HK-2 (cell line): ENCODE results near the gene LRRC2.
"Not testable (repeated sequence)": the region's sequence is repeated elsewhere in the genome, so short reads cannot be mapped to it uniquely, and the experiment has no call there.

Source experiments
- DNase-seq: peaks from one replicate; pipeline ENCODE4 v3.0.0-alpha.2; 2018; ENCODE audit not compliant: unreplicated experiment

The LRRC2 gene

DNA sequence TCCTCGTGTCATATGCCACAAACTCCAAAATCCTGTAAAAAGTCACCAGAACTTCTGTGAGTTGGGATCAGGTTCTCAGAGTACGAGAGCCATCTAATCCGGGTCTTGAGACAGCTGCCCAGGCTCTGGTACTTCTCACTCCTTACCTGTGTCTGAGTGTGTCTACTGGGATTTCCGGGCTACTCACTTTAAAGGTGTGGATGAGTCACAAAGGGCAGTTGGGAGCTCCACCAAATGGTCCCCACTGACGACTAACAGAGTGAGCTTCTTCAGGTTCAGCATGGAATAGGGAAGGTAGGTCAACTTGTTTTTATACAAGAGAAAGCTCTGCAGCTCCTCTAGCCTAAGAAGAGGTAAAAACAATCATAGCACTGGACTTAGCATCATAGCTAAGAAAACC is 38.9 kb downstream of the LRRC2 start:
- no peak for DNase-seq

DNA sequence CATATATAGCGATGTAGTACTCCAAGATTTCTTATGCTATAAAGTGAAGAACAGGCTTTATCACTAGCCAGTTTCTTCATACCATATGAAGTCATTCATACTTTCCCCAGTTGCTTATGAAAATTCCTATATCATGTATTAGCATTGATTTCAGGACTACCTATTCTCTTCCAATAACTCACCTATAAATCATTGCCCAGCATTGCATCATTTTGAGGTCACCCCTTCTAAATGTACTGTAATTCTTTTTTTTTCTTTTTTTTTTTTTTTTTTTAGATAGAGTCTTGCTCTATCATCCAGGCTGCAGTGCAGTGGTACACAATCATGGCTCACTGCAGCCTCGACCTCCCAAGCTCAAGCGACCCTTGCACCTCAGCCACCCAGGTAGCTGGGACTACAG is 41.3 kb downstream of the LRRC2 start:
- no peak for DNase-seq

GRCh38 chr3:46524008-46524407 is 42.1 kb downstream of the LRRC2 start:
- no peak for DNase-seq

GRCh38 chr3:46523556-46523955 is 42.5 kb downstream of the LRRC2 start:
- no peak for DNase-seq

DNA sequence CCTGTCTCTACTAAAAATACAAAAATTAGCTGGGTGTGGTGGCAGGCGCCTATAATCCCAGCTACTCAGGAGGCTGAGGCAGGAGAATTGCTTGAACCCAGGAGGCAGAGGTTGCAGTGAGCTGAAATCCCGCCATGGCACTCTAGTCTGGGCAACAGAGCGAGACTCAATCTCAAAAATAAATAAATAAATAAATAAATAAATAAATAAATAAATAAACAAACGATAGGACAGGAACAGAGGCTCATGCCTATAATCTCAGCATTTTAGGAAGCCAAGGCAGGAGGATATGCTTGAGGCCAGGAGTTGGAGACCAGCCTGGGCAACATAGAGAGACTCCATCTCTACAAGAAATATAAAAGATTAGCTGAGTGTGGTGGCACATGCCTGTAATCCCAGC is 43.9 kb downstream of the LRRC2 start:
- not testable (repeated sequence) for DNase-seq

DNA sequence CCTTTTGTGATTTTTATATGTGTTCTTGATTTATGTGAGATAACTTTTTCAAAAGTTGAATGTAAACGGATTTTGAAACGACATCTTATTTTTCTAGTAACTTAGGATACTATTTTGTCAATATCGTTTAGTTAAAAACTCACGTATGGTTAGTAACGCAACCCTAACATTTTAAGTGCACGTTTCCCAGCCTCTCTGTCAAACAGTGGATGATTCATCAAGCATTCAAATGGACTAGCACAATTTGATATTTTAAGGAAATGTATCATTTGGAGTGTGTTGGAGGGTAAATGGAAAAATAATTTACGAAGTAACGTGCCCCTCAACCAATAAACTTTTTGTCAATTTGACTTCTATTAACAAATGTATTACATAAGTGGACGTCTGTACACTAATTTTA is 45.0 kb downstream of the LRRC2 start:
- no peak for DNase-seq

DNA sequence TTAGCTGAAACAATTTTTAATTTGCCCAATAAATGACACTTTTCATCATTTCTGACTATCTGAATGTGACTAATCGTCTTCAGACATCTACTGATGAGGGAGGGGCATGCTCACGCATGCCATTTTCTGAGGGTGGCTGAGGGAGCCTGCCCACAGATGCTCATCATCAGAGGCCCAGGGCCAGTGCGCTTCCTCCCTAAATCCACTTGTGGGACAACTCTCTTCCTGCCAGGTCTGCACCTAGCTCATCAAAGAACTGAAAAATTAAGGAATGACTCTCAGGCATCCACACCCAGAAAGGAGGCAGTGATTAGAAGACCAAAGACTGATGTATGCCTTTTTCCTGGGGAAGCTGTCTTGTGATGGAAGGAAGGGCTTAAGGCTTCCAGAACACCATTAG is 45.6 kb downstream of the LRRC2 start:
- no peak for DNase-seq

DNA sequence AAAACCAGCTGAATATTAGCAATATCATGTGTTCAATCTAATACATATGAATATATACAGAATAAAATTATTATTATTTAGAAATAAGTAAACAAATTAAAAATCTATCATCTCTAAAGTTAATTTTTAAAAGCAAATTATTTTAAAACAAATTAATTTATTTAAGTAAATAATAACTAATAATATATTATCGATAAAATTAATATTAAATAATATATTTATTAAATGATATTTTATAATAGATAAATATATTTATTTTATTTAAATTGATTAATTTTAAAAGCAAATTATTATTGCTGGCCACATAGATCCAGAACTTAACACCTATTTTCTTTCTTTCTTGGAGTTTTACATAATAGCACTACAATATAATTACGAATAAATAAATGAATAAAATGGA is 46.1 kb downstream of the LRRC2 start:
- no peak for DNase-seq

DNA sequence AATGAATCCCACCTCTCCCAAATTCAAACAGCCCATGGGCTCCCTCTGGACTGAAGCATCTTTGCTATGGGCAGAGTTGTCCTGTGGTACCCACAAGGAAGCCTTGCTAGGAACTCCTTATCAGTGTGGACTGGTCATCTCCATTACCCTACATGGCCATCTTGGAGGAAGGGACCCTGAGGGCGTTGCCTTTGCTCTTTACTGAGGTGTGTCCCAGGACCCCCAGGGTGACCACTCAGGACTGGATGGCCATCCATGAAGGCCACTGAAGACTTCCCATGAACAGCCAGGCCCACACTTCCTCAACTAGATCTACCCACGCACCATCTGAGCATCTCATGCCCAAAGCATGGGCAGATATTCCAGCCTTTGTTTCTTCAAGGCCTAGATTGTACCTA is 48.3 kb downstream of the LRRC2 start:
- no peak for DNase-seq

DNA sequence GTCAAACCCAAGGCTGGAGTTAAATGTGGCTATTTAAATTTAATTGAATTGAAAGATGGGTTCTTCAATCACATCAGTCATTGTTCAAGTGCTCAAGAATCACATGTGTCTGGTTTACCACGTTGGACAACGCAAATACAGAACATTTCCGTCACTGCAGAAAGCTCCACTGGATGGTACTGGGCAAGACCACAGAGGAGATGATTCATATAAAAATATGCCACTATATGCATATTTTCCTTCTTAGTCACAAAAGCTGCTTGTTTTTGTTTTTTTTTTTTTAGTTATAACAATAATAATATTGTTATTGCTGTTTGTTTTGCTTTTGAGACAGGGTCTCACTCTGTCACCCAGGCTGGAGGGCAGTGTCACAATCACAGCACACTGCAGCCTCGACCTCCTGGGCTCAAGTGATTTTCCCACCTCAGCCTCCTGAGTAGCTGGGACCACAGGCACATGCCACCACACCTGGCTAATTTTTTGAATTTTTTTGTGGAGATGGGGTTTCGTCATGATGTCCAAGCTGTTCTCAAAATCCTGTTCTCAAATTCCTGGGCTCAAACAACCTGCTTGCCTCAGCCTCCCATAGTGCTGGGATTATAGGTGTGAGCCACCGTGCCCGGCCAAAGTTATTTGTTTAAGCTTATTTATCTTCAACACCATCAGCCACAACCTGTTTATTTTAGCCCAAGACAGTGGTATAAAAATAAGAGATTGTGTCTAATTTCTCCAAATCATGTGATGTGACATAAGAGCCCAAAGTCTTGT is 48.9 kb downstream of the LRRC2 start:
- peak; percentile 10 for DNase-seq

- DNase-seq = no peak
These were observed 49.6 kb downstream of the LRRC2 start for GRCh38 chr3:46516521-46516920.

DNA sequence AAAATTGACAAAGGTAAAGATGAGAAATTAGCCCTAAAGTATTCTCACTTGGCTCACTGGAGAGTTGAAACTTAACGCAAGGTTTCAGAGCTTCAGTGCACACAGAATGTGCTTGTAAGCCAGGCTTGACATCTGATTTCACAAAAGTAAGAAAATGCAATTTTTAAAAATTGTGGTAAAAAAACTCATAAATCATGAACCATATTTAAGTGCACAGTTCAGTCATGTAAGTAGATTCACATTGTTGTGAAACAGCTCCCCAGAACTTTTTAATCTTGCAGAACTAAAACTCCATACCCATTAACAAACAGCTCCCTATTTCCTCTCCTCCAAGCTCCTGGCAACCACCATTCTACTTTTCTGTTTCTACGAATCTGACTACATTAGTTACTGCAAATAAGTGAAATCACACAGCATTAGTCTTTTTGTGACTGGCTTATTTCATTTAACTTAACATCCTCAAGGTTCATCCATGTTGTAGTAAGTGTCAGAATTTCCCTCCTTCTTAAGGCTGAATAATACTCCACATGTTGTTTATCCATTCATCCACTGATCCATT is 53.8 kb downstream of the LRRC2 start:
- DNase-seq = no peak

DNA sequence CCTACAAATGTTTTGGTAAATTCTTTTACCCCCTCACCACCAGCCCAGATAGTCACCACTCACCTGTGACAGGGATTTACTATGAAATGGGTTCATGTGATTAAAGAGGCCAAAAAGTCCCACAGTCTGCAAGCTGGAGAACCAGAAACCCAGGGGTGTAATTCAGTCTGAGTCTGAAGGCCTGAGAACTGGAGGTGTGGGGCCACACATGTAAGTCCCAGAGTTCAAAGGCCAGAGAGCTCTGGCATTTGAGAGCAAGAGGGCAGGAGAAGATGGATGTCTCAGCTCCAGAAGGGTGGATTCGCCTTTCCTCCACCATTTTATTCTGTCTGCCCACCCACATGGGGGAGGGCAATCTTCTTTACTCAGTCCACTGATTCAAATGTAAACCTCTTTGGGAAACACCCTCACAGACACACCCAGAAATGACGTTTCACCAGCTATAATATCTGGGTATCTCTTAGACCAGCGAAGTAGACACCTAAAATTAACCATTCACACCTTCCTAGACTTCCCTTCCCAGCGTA is 56.4 kb downstream of the LRRC2 start:
- no peak for DNase-seq

DNA sequence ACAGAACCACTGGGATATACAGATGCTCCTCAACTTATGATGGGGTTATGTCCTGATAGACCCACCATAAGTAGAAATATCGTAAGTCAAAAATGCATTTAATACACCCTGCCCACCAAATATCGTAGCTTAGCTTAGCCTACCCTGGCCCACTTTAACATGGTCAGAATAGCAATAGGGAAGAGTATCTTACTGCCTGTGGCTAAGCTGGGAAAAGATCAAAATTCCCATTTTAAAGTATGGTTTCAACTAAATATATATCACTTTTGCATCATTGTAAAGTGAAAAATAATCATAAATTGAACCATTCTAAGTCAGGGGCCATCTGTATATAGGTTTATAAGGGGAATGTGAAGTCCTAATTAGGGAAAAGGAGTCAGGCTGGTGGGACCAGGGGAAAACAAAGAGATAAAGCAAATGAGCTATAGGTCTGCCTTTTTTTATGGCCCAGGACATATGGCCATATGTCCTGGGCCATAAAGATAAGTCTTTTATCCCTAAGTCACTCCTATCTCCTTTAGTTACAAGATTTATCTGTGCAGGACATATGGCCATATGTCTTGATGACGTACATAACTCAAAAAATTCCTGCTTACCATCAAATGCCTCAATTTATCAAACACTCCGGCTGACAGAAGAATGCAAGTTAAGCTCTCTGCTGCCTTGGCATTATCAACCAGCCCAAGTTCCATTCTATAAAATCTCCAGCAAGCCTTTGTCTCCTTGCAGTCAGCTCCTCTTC is 57.1 kb downstream of the LRRC2 start:
- DNase-seq = no peak

DNA sequence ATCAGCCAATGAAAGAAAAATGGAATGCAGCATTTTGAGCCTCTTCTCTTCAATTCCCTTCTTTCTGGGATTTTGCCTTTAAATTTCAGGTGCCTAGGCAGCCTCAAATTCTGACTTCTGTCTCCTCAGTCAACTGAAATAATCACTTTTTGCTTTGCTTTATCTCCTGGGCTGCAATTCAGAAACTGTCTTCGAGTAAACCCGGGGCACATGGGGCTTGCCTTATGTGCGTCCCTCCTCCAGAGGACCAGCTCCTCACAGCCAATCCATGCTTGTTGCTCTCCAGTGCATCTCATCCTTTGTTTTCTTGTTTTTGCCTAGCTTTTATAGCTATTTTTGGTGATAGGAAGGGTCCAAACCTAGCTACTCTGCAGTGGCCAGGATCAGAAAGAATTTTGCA is 59.6 kb downstream of the LRRC2 start:
- no peak for DNase-seq

DNA sequence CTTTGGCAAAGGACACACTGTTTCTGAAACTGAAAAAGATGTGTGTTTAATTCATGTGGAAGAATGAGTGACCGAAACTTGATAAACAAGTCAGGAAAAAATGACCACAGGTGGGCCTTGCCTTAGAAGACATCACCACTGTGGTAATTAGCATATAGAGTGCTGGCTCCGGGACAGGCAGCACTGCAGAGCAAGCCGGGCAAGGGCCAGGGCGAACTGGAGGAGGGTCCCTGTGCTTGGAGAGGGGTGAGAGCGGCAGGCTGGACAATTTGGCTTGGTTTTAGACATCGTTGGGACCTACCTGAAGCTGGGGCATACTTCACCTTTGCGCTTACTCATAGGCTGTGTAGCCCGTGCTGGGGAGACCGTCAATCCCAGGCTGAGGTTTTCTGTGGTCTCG is 60.1 kb downstream of the LRRC2 start:
- no peak for DNase-seq

GRCh38 chr3:46504789-46505188 is 61.3 kb downstream of the LRRC2 start:
- DNase-seq = no peak

GRCh38 chr3:46503200-46503874 is 62.8 kb downstream of the LRRC2 start:
- DNase-seq = no peak

- DNase-seq = no peak
These were observed 64.4 kb downstream of the LRRC2 start for GRCh38 chr3:46501702-46502101.

DNA sequence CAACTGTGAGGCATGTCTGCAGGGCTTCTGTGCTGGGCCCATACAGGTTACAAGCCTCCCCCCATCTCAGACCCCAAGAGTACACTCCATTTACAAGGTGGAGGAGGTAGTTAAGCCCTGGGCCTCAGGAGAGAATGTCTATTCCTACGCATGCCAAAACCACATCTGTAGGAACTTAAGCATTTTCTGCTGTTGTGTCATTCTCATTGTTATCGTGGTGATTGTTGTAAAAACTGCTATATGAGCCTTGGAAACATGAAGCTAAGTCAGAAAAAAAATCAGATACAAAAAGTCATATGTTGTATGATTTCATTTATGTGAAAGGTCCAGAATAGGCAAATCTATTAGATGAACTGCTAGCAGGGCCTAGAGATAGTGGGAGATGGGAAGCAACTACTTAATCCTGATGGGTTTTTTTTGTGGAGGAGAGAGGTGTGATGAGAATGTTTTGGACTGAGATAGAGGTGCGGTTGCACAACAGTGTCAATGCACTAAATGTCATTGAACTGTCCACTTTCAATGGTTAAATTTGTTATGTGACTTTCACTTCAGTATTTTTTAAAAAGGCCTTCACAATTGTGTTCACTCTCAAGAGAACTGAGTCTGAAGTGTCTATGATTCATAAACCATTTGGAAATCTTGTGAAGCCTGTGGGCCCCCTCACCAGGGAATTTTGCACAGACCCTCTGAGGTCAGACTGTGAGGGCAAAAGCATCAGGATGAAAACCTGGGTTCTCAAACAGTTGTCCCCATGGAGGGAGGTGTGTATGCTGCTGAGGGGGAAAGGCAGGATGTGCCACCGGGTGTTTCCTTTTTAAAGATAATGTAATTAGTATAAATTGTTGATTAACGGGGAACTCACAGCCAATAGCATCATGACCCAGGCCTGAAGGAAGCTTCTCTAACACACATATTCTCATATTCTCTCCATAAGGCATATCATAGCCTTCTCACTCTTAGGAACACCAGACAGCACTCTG is 65.2 kb downstream of the LRRC2 start:
- DNase-seq = no peak

- no peak for DNase-seq
These were observed 67.1 kb downstream of the LRRC2 start for GRCh38 chr3:46498916-46499519.
